A549 (cell line): ENCODE measurements around the gene CHFR.

ENCODE experiments used
- CTCF ChIP-seq: fragments of >200 bp; sonication (Bioruptor Twin); formaldehyde crosslinking; IDR thresholded peaks from 3 replicates; pipeline ENCODE4 v1.5.1; 2016
- EP300 ChIP-seq, 2 experiments: fragments of >200 bp; sonication (Bioruptor Twin); formaldehyde crosslinking; IDR thresholded peaks; 2 replicates in 1 of 2; 3 replicates in 1 of 2; pipeline ENCODE4 v1.6.1; 2016 to 2017
- JUN ChIP-seq, 2 experiments: fragments of >200 bp; sonication (Bioruptor Twin); formaldehyde crosslinking; IDR thresholded peaks; 2 replicates in 1 of 2; 3 replicates in 1 of 2; pipeline ENCODE4 v1.6.1; 2016 to 2017
- POLR2A ChIP-seq: IDR thresholded peaks from 2 replicates; pipeline ENCODE4 v1.6.1; 2012; ENCODE audit warnings: mild to moderate bottlenecking, low read length
- RFX5 ChIP-seq: fragments of 450-650 bp; IDR thresholded peaks from 2 replicates; pipeline ENCODE4 v1.7.1; 2014; ENCODE audit warnings: antibody characterized with exemption, mild to moderate bottlenecking, moderate library complexity
- TFCP2L1 ChIP-seq: fragments of 250-450 bp; sonication (Bioruptor Pico); IDR thresholded peaks from 2 replicates; pipeline ENCODE4 v1.5.0; 2021; ENCODE audit warnings: mild to moderate bottlenecking

- TF ChIP-seq CTCF (no peak), RFX5 (no peak), POLR2A (no peak), TFCP2L1 (CRISPR knock-in tag) (no peak), JUN (IDR thresholded peaks at IDR 0.05) (no peak), EP300 (IDR thresholded peaks at IDR 0.05) (no peak)
Measured at GRCh38 chr12:132881818-132882217, 5.6 kb downstream of the CHFR start.
